HG03175 (cell line): ENCODE results near the gene SRMS.
"Not testable (repeated sequence)": the region's sequence is repeated elsewhere in the genome, so short reads cannot be mapped to it uniquely, and the experiment has no call there.

Experiments used
- ATAC-seq: cut with Tn5 transposase; IDR thresholded peaks from one replicate; pipeline ENCODE4 v1.9.1; 2021; ENCODE audit warnings: mild to moderate bottlenecking, moderate library complexity; ENCODE audit not compliant: unreplicated experiment

Gene SRMS

GRCh38 chr20:63525971-63526370 lies 21.6 kb downstream of the SRMS start:
- no peak for ATAC-seq

GRCh38 chr20:63525185-63525584 lies 22.4 kb downstream of the SRMS start:
- no peak for ATAC-seq

GRCh38 chr20:63522981-63523611 lies 24.5 kb downstream of the SRMS start:
- ATAC-seq = no peak

GRCh38 chr20:63522091-63522868 lies 25.3 kb downstream of the SRMS start:
- ATAC-seq = no peak

- no peak for ATAC-seq
Observed at GRCh38 chr20:63521602-63522001, 25.9 kb downstream of the SRMS start.

- ATAC-seq = peak; percentile 55
Observed at GRCh38 chr20:63520934-63521601, 26.5 kb downstream of the SRMS start.

- peak; percentile 78 for ATAC-seq
Observed at GRCh38 chr20:63520504-63520933, 27.0 kb downstream of the SRMS start, which contains the start of gene PPDPF. Gene PPDPF (plus strand): TSS chr20:63520765. CDS start chr20:63521309, 544 bp downstream.

GRCh38 chr20:63519668-63520503 lies 27.7 kb downstream of the SRMS start:
- peak; percentile 32 for ATAC-seq

- ATAC-seq = no peak
Observed at GRCh38 chr20:63518946-63519667, 28.4 kb downstream of the SRMS start.

GRCh38 chr20:63518351-63518861 lies 29.1 kb downstream of the SRMS start:
- ATAC-seq = no peak

GRCh38 chr20:63517376-63518309 lies 29.9 kb downstream of the SRMS start:
- no peak for ATAC-seq

GRCh38 chr20:63514520-63514919 lies 33.0 kb downstream of the SRMS start:
- ATAC-seq = not testable (repeated sequence)

GRCh38 chr20:63513207-63513606 lies 34.3 kb downstream of the SRMS start:
- no peak for ATAC-seq

- no peak for ATAC-seq
Observed at GRCh38 chr20:63509088-63509564, 38.4 kb downstream of the SRMS start.

- no peak for ATAC-seq
Observed at GRCh38 chr20:63508072-63508768, 39.3 kb downstream of the SRMS start.

GRCh38 chr20:63507083-63507743 lies 40.3 kb downstream of the SRMS start:
- no peak for ATAC-seq

- ATAC-seq = no peak
Observed at GRCh38 chr20:63505723-63506122, 41.8 kb downstream of the SRMS start.

- ATAC-seq = no peak
Observed at GRCh38 chr20:63505281-63505680, 42.3 kb downstream of the SRMS start.
